IPS DF 6.9 (cell line): ENCODE data around the gene AQP10.
"Not testable (repeated sequence)": the region's sequence is repeated elsewhere in the genome, so short reads cannot be mapped to it uniquely, and the experiment has no call there.

Source experiments
- DNase-seq: peaks from one replicate; pipeline ENCODE4 v3.0.0-alpha.2; 2013; ENCODE audit warnings: low read depth, low spot score
- H3K27ac ChIP-seq: one replicate; pipeline ENCODE4 v1.5.1; 2013; ENCODE audit warnings: low read length, control low read depth
- H3K27me3 ChIP-seq: 2 replicates; pipeline ENCODE4 v1.6.1; 2013; ENCODE audit warnings: mild to moderate bottlenecking, low read length; ENCODE audit not compliant: control insufficient read depth, insufficient read depth
- H3K36me3 ChIP-seq: 2 replicates; pipeline ENCODE4 v1.6.1; 2013; ENCODE audit warnings: low read length; ENCODE audit not compliant: control insufficient read depth, insufficient read depth
- H3K4me1 ChIP-seq: 2 replicates; pipeline ENCODE4 v1.6.1; 2013; ENCODE audit warnings: low read length; ENCODE audit not compliant: control insufficient read depth, insufficient read depth
- H3K4me3 ChIP-seq: 2 replicates; pipeline ENCODE4 v1.5.1; 2013; ENCODE audit warnings: mild to moderate bottlenecking, low read length
- H3K9me3 ChIP-seq: 2 replicates; pipeline ENCODE4 v1.6.1; 2013; ENCODE audit warnings: low read length, inconsistent platforms; ENCODE audit not compliant: control insufficient read depth, insufficient read depth
- WGBS: extraction: QIAGEN DNeasy Blood & Tissue Kit; methylation state at CpG from one replicate; pipeline ENCODE4 v1.1.7; 2013; ENCODE audit warnings: mixed read lengths, missing lambda C conversion rate; ENCODE audit not compliant: insufficient read length, insufficient coverage; 5-methylcytosine and 5-hydroxymethylcytosine counted together

Gene AQP10

GRCh38 chr1:154330669-154331068 is 9.8 kb downstream of the AQP10 start:
- Histone ChIP-seq H3K36me3 (peaks cover 17% of the 10 kb centered on the region; the same call in 1 of the 2 replicates), H3K4me1 (peaks cover 10% of the 10 kb centered on the region; the same call in 1 of the 2 replicates), H3K27ac (no peak overlapping the region), H3K9me3 (no peaks in the 10 kb centered on the region), H3K4me3 (no peak overlapping the region), H3K27me3 (no peaks in the 10 kb centered on the region)
- DNase-seq = no peak

DNA sequence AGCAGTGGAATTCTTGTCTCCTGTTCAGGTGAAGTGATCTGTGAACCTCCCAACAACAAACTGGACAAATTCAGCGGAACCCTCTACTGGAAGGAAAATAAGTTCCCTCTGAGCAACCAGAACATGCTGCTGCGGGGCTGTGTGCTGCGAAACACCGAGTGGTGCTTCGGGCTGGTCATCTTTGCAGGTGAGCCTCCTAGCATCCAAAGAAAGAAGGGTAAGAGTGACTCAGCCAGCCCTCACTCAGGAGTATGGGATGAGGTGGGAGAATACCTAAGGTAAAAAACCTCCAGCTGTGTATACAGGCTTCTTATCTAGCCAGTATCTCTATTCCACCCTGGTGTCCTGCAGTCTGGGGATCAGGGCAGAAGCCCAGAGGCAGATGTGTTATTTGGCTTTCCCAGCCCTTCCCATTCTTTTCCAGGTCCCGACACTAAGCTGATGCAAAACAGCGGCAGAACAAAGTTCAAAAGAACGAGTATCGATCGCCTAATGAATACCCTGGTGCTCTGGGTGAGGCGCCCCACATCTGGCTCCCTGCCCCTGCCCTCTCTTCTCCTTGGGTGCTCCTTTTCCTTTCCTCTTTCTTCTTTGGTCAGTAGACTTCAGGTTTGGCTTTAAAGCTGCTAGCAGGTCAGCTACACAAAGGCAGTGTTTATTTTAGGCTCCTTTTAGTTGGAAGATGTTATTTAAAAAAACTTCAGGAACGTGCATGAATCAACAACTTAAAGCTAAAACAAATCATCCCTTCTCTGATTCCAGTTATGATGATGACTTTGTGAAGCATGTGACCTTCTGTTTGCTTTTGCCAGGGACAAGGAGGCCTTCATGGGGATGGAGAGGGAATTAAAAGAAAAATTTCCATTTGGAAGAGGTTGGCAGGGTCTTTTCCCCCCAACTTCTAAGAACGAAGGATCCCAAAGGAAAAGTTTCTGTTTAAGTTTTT is 13.5 kb downstream of the AQP10 start:
- WGBS = no CpG with 5 or more reads among the region's 13 CpGs

GRCh38 chr1:154335025-154335714 is 14.3 kb downstream of the AQP10 start:
- Histone ChIP-seq H3K4me1 (no peaks in the 10 kb centered on the region; the same call in 1 of the 2 replicates), H3K36me3 (peaks cover 25% of the 10 kb centered on the region), H3K9me3 (no peaks in the 10 kb centered on the region), H3K27me3 (no peaks in the 10 kb centered on the region), H3K4me3 (no peak overlapping the region), H3K27ac (no peak overlapping the region)
- WGBS = no CpG with 5 or more reads among the region's 11 CpGs
- DNase-seq = no peak

More for the DNA sequence above, 13.5 kb downstream of the AQP10 start:
- Histone ChIP-seq H3K27ac (no peak overlapping the region), H3K4me1 (no peaks in the 10 kb centered on the region), H3K27me3 (no peaks in the 10 kb centered on the region), H3K36me3 (peaks cover 25% of the 10 kb centered on the region), H3K4me3 (no peak overlapping the region), H3K9me3 (no peaks in the 10 kb centered on the region)
- no peak for DNase-seq

GRCh38 chr1:154337253-154337894 is 16.5 kb downstream of the AQP10 start:
- no peaks in the 10 kb centered on the region for H3K9me3 ChIP-seq
- DNase-seq = no peak
- no peak overlapping the region for H3K27ac ChIP-seq
- no peaks in the 10 kb centered on the region for H3K27me3 ChIP-seq
- H3K36me3 ChIP-seq = peaks cover 26% of the 10 kb centered on the region
- H3K4me1 ChIP-seq = no peaks in the 10 kb centered on the region; the same call in 1 of the 2 replicates
- H3K4me3 ChIP-seq = no peak overlapping the region
- no CpG with 5 or more reads among the region's 8 CpGs for WGBS

- no peak overlapping the region for H3K4me3 ChIP-seq
- H3K27ac ChIP-seq = no peak overlapping the region
- DNase-seq = no peak
- no CpG with 5 or more reads among the region's 2 CpGs for WGBS
- H3K27me3 ChIP-seq = no peaks in the 10 kb centered on the region
- H3K9me3 ChIP-seq = no peaks in the 10 kb centered on the region
- peaks cover 38% of the 10 kb centered on the region for H3K36me3 ChIP-seq
- no peaks in the 10 kb centered on the region; the same call in 1 of the 2 replicates for H3K4me1 ChIP-seq
Observed at GRCh38 chr1:154338875-154339274, 18.0 kb downstream of the AQP10 start.

- not testable (repeated sequence) for H3K27me3 ChIP-seq, H3K9me3 ChIP-seq, H3K4me1 ChIP-seq, H3K27ac ChIP-seq, H3K4me3 ChIP-seq, DNase-seq
- peaks cover 52% of the 10 kb centered on the region for H3K36me3 ChIP-seq
- no CpG with 5 or more reads among the region's 9 CpGs for WGBS
Observed at GRCh38 chr1:154341366-154341765, 20.5 kb downstream of the AQP10 start.

DNA sequence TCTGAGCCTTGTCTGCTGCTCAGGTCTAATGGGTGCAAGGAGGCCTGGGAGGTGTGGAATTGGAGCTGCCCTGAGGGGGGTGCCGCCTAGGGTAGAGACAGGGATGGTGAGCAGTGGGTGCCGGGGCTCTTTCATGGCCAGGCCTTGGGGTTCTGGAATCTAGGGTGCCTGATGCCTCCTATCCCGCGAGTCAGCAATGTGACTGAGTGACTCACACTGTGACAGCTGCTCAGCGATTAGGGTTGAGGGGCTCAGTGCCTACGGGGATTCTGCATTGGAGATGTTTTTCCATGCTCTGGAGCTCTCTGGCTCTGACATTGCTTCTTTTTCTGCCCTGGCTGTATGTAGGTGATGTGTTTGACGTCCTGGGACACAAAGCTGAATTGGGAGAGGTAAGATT is 21.2 kb downstream of the AQP10 start:
- no CpG with 5 or more reads among the region's 7 CpGs for WGBS

DNA sequence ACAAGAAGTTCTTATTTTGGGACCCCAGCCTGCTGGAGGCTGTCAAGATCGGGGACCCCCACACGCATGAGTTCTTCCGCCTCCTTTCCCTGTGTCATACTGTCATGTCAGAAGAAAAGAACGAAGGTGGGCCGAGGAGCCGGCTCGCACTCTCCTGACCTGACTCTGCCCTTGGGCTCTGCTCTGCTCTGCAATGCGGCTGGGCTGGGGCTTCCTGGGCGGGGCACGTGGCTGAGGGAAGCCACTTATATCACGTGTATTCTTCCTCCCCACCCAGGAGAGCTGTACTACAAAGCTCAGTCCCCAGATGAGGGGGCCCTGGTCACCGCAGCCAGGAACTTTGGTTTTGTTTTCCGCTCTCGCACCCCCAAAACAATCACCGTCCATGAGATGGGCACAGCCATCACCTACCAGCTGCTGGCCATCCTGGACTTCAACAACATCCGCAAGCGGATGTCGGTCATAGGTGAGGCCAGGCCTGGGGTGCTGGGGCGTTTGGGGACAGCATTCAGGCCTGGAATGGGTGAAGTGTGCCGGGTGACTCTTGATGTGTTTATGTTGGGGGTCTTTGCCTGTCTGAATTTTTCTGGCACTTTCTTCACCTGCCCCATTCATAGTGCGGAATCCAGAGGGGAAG is 22.1 kb downstream of the AQP10 start:
- no peak for DNase-seq
- peaks cover 48% of the 10 kb centered on the region for H3K36me3 ChIP-seq
- WGBS = no CpG with 5 or more reads among the region's 21 CpGs
- no peaks in the 10 kb centered on the region for H3K27me3 ChIP-seq
- H3K4me3 ChIP-seq = no peak overlapping the region
- H3K9me3 ChIP-seq = no peaks in the 10 kb centered on the region
- no peaks in the 10 kb centered on the region; the same call in 1 of the 2 replicates for H3K4me1 ChIP-seq
- H3K27ac ChIP-seq = no peak overlapping the region

More for the DNA sequence above, 21.2 kb downstream of the AQP10 start:
- Histone ChIP-seq H3K4me3 (no peak overlapping the region), H3K4me1 (no peaks in the 10 kb centered on the region; the same call in 1 of the 2 replicates), H3K27me3 (no peaks in the 10 kb centered on the region), H3K36me3 (peaks cover 54% of the 10 kb centered on the region), H3K9me3 (no peaks in the 10 kb centered on the region), H3K27ac (no peak overlapping the region)
- DNase-seq = no peak

- peaks cover 56% of the 10 kb centered on the region for H3K36me3 ChIP-seq
- H3K27me3 ChIP-seq = no peaks in the 10 kb centered on the region
- DNase-seq = no peak
- WGBS = no CpG with 5 or more reads among the region's 12 CpGs
- H3K27ac ChIP-seq = no peak overlapping the region
- H3K9me3 ChIP-seq = no peaks in the 10 kb centered on the region
- no peaks in the 10 kb centered on the region; the same call in 1 of the 2 replicates for H3K4me1 ChIP-seq
- H3K4me3 ChIP-seq = no peak overlapping the region
Observed at GRCh38 chr1:154344977-154345837, 24.3 kb downstream of the AQP10 start.
